ENCODE results near the gene GDE1. TPM values are rescaled to one million over a fixed set of nuclear protein-coding genes. Genes with fewer than 3 reads are reported as not detected.

Gene GDE1
- total and polyA plus RNA-seq, 9 of the 15 experiments (the other 6 are each of a cell fraction or from before 2014, with no cell fraction given) = 18.8 to 40.5 (median 22.3) TPM

GRCh38 chr16:19484096-19484495 lies 37.8 kb downstream of the GDE1 start (continued):
- TF ChIP-seq NR3C1 (CRISPR knock-in tag; IDR thresholded peaks at IDR 0.05) = no peak

GRCh38 chr16:19482291-19482690 lies 39.6 kb downstream of the GDE1 start:
- CTCF ChIA-PET (ENCODE audit: low intra/inter-chr PET ratio) = no interaction called here
- DNase-seq (ENCODE audit: extremely low read depth in 1 of 4, low spot score in 3 of 4) (no peak), ATAC-seq (no peak), FAIRE-seq (no peak)
- BruUV-seq (replicated peaks) = no TSS peak
- Histone ChIP-seq H3K27me3 (ENCODE audit: control insufficient read depth in 2 of 2, insufficient read depth in 2 of 2, low read length in 2 of 2) (no peaks in the 10 kb centered on the region; a peak in 1 of 5 replicates), H3K9me1 (ENCODE audit: control insufficient read depth, insufficient read depth, low read length) (no peaks in the 10 kb centered on the region), H3K9me3 (replicated peaks; ENCODE audit: control insufficient read depth, insufficient read depth, low read depth, low read length) (no peaks in the 10 kb centered on the region), H3K9ac (ENCODE audit: insufficient read depth in 1 of 2, low read depth in 2 of 2, low read length in 2 of 2) (no peak overlapping the region), H3K27ac (ENCODE audit: extremely low read depth, low read depth, low read length) (no peak overlapping the region), H3K4me3 (no peak overlapping the region), H3K4me2 (ENCODE audit: insufficient read depth, low read length) (no peak overlapping the region), H3K79me2 (ENCODE audit: control insufficient read depth, insufficient read depth, low read length) (peaks cover 7% of the 10 kb centered on the region; the same call in 1 of the 3 replicates), H3K4me1 (replicated peaks in 1 of 2; ENCODE audit: control insufficient read depth in 2 of 2, insufficient read depth in 2 of 2, low read length in 2 of 2) (peaks cover 12 to 20% of the 10 kb centered on the region in 2 experiments; a peak in 4 of 5 replicates), H2AFZ (ENCODE audit: low read depth, low read length) (no peak overlapping the region), H3K36me3 (ENCODE audit: control insufficient read depth, insufficient read depth, low read length) (no peaks in the 10 kb centered on the region; the same call in 2 of the 3 replicates), H4K20me1 (replicated peaks; ENCODE audit: control insufficient read depth, insufficient read depth, low read length) (no peaks in the 10 kb centered on the region)
- TF ChIP-seq ILK (tag; IDR thresholded peaks at IDR 0.05; ENCODE audit: borderline replicate concordance, low read depth) (no peak), ZBTB34 (CRISPR knock-in tag; IDR thresholded peaks at IDR 0.05) (no peak), MEF2D (tag; conservative IDR thresholded peaks at IDR 0.05; ENCODE audit: low read depth) (no peak), CEBPB (tag; IDR thresholded peaks at IDR 0.05) (no peak), THRAP3 (IDR thresholded peaks at IDR 0.05; ENCODE audit: borderline replicate concordance) (no peak), ETV1 (tag; conservative IDR thresholded peaks at IDR 0.05; ENCODE audit: low read depth) (no peak), ZNF12 (CRISPR knock-in tag; IDR thresholded peaks at IDR 0.05) (no peak), NFATC3 (IDR thresholded peaks at IDR 0.05) (no peak), MTA1 (IDR thresholded peaks at IDR 0.05; ENCODE audit: borderline replicate concordance) (no peak), GABPA (tag; conservative IDR thresholded peaks at IDR 0.05; ENCODE audit: low read depth) (no peak), PHF21A (IDR thresholded peaks at IDR 0.05; ENCODE audit: borderline replicate concordance, low read depth) (no peak), TBP (optimal IDR thresholded peaks at IDR 0.05; ENCODE audit: low read depth, low read length) (no peak), ZNF77 (CRISPR knock-in tag; IDR thresholded peaks at IDR 0.05) (no peak), ZNF717 (CRISPR knock-in tag; IDR thresholded peaks at IDR 0.05) (no peak)
- in situ Hi-C loops (cut with MboI) (no loop called here), intact Hi-C loops (cut with micrococcal nuclease) (loop anchor here (10.0 kb wide), 1 partner anchor 87 kb away; no protein-coding TSS in a partner anchor)
- WGBS (ENCODE audit: insufficient coverage, low coverage, missing lambda C conversion rate) = 89% methylated on average over 1 of the region's 1 CpG
- POLR2A ChIA-PET = interaction anchor here (0.7 kb wide), 1 partner anchor 9 kb away, joined by 3 read pairs; no protein-coding TSS in a partner anchor
